ENCODE measurements around the gene PARP6. TPM values are rescaled to one million over a fixed set of nuclear protein-coding genes. Genes with fewer than 3 reads are reported as not detected.

The PARP6 gene
- 34.6 and 38.7 TPM in 2 replicates for total RNA-seq (2014; rRNA removed; shearing (Covaris generic))

GRCh38 chr15:72272213-72272996 is at the start of gene PARP6:
Gene PARP6 (minus strand): TSS chr15:72272554. CDS start chr15:72267477, 5,077 bp downstream.
- peak; percentile 97 for DNase-seq (ENCODE audit: low read depth)

GRCh38 chr15:72319985-72320671 is 47.8 kb upstream of the PARP6 start, which contains the start of gene CELF6:
Gene CELF6 (minus strand): TSS chr15:72320157. CDS start chr15:72319874, 283 bp downstream.
- DNase-seq (ENCODE audit: low read depth): peak; percentile 76

GRCh38 chr15:72319360-72319984 is 47.1 kb upstream of the PARP6 start:
- peak; percentile 55 for DNase-seq (ENCODE audit: low read depth)

GRCh38 chr15:72318408-72318942 is 46.1 kb upstream of the PARP6 start:
- DNase-seq (ENCODE audit: low read depth): no peak

GRCh38 chr15:72315706-72316370 is 43.5 kb upstream of the PARP6 start:
- DNase-seq (ENCODE audit: low read depth): no peak

- DNase-seq (ENCODE audit: low read depth): no peak
These were observed 41.5 kb upstream of the PARP6 start for GRCh38 chr15:72313881-72314280.

GRCh38 chr15:72313448-72313840 is 41.1 kb upstream of the PARP6 start:
- no peak for DNase-seq (ENCODE audit: low read depth)

- peak; percentile 64 for DNase-seq (ENCODE audit: low read depth)
These were observed 40.5 kb upstream of the PARP6 start for GRCh38 chr15:72312605-72313447.

GRCh38 chr15:72307026-72307425 is 34.7 kb upstream of the PARP6 start:
- DNase-seq (ENCODE audit: low read depth): no peak

GRCh38 chr15:72306211-72306785 is 33.9 kb upstream of the PARP6 start:
- peak; percentile 28 for DNase-seq (ENCODE audit: low read depth)

- no peak for DNase-seq (ENCODE audit: low read depth)
These were observed 32.2 kb upstream of the PARP6 start for GRCh38 chr15:72304596-72304995.

GRCh38 chr15:72302955-72303354 is 30.6 kb upstream of the PARP6 start:
- no peak for DNase-seq (ENCODE audit: low read depth)

- DNase-seq (ENCODE audit: low read depth): no peak
These were observed 17.4 kb upstream of the PARP6 start for GRCh38 chr15:72289597-72290325.

GRCh38 chr15:72288796-72289596 is 16.6 kb upstream of the PARP6 start:
- no peak for DNase-seq (ENCODE audit: low read depth)

- peak; percentile 16 for DNase-seq (ENCODE audit: low read depth)
These were observed 13.7 kb upstream of the PARP6 start for GRCh38 chr15:72285927-72286516.

- DNase-seq (ENCODE audit: low read depth): no peak
These were observed 13.0 kb upstream of the PARP6 start for GRCh38 chr15:72285402-72285801.

- peak; percentile 28 for DNase-seq (ENCODE audit: low read depth)
These were observed 12.4 kb upstream of the PARP6 start for GRCh38 chr15:72284781-72285180.

GRCh38 chr15:72281713-72282112 is 9.4 kb upstream of the PARP6 start:
- DNase-seq (ENCODE audit: low read depth): peak; percentile 46
